Dedifferentiated amniotic fluid mesenchymal stem cell (primary cell): Measurements from ENCODE around the gene CUL2.
"Not testable (repeated sequence)": the region's sequence is repeated elsewhere in the genome, so short reads cannot be mapped to it uniquely, and the experiment has no call there.

Experiments
- DNase-seq: peaks from one replicate; pipeline ENCODE4 v3.0.0-alpha.2; 2016; ENCODE audit errors: extremely low spot score

Gene CUL2

GRCh38 chr10:34979938-34980337 is 110.2 kb downstream of the CUL2 start:
- DNase-seq: no peak

- no peak for DNase-seq
These were observed 112.1 kb downstream of the CUL2 start for GRCh38 chr10:34978080-34978479.

GRCh38 chr10:34976380-34976910 is 113.7 kb downstream of the CUL2 start:
- not testable (repeated sequence) for DNase-seq

- DNase-seq: not testable (repeated sequence)
These were observed 115.6 kb downstream of the CUL2 start for GRCh38 chr10:34974364-34975065.

- DNase-seq: not testable (repeated sequence)
These were observed 116.4 kb downstream of the CUL2 start for GRCh38 chr10:34973757-34974156.

GRCh38 chr10:34973121-34973520 is 117.0 kb downstream of the CUL2 start:
- not testable (repeated sequence) for DNase-seq

GRCh38 chr10:34972591-34972990 is 117.5 kb downstream of the CUL2 start:
- not testable (repeated sequence) for DNase-seq

GRCh38 chr10:34971606-34972334 is 118.4 kb downstream of the CUL2 start:
- not testable (repeated sequence) for DNase-seq

- no peak for DNase-seq
These were observed 121.0 kb downstream of the CUL2 start for GRCh38 chr10:34969171-34969570.

- DNase-seq: no peak
These were observed 122.7 kb downstream of the CUL2 start for GRCh38 chr10:34967335-34967880.

GRCh38 chr10:34966451-34966850 is 123.7 kb downstream of the CUL2 start:
- DNase-seq: no peak

- DNase-seq: no peak
These were observed 124.1 kb downstream of the CUL2 start for GRCh38 chr10:34966040-34966439.

- DNase-seq: no peak
These were observed 125.9 kb downstream of the CUL2 start for GRCh38 chr10:34964166-34964800.

- DNase-seq: no peak
These were observed 127.3 kb downstream of the CUL2 start for GRCh38 chr10:34962866-34963265.

GRCh38 chr10:34960983-34961382 is 129.2 kb downstream of the CUL2 start:
- no peak for DNase-seq

GRCh38 chr10:34959786-34960185 is 130.4 kb downstream of the CUL2 start:
- no peak for DNase-seq

GRCh38 chr10:34959321-34959720 is 130.8 kb downstream of the CUL2 start:
- DNase-seq: no peak
